Muscle of arm (tissue), 14 donors: ENCODE data around the gene LYPD5. TPM values are rescaled to one million over a fixed set of nuclear protein-coding genes. Genes with fewer than 3 reads are reported as not detected.
"Not testable (repeated sequence)": the region's sequence is repeated elsewhere in the genome, so short reads cannot be mapped to it uniquely, and the experiment has no call there.

Source experiments
- DNase-seq: peaks from one replicate; pipeline ENCODE4 v3.0.0-alpha.2; 2013
- long read RNA-seq, 11 donors: transcript quantifications; one replicate each; lab custom pipeline, GENCODE V29; 2026
- polyA plus RNA-seq, 12 donors: library from polyadenylated mRNA; unstranded; fragments of 120-200 nt; gene quantifications; one replicate each; pipeline ENCODE4 v1.2.1, GENCODE V29; 2013; ENCODE audit not compliant: insufficient read length in 12 of 12

The LYPD5 gene, protein sequence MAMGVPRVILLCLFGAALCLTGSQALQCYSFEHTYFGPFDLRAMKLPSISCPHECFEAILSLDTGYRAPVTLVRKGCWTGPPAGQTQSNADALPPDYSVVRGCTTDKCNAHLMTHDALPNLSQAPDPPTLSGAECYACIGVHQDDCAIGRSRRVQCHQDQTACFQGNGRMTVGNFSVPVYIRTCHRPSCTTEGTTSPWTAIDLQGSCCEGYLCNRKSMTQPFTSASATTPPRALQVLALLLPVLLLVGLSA
- polyA plus RNA-seq: 1 to 10 TPM in 2 of 12 donors, under 1 TPM in 8, not detected in 2; 0.34 to 1.6 (median 0.60) TPM
- long read RNA-seq, donor 1: 0 reads
- long read RNA-seq, donor 2: 0 reads
- long read RNA-seq, donor 3: 0 reads
- long read RNA-seq, donor 4: 0 reads
- long read RNA-seq, donor 5, partial matches to known transcripts: 0 of 1 reads
- long read RNA-seq, donor 5, other reads (novel, unspliced or antisense): 0 of 1 reads
- long read RNA-seq, donor 6, partial matches to known transcripts: 0 of 1 reads
- long read RNA-seq, donor 6, other reads (novel, unspliced or antisense): 0 of 1 reads
- long read RNA-seq, donor 7, partial matches to known transcripts: 0 of 2 reads
- long read RNA-seq, donor 7, other reads (novel, unspliced or antisense): 0 of 2 reads
- long read RNA-seq, donor 8: 0 reads
- long read RNA-seq, donor 9: 0 reads
- long read RNA-seq, donor 10, partial matches to known transcripts: 0 of 1 reads
- long read RNA-seq, donor 10, other reads (novel, unspliced or antisense): 0 of 1 reads
- long read RNA-seq, donor 11: 0 reads

DNA sequence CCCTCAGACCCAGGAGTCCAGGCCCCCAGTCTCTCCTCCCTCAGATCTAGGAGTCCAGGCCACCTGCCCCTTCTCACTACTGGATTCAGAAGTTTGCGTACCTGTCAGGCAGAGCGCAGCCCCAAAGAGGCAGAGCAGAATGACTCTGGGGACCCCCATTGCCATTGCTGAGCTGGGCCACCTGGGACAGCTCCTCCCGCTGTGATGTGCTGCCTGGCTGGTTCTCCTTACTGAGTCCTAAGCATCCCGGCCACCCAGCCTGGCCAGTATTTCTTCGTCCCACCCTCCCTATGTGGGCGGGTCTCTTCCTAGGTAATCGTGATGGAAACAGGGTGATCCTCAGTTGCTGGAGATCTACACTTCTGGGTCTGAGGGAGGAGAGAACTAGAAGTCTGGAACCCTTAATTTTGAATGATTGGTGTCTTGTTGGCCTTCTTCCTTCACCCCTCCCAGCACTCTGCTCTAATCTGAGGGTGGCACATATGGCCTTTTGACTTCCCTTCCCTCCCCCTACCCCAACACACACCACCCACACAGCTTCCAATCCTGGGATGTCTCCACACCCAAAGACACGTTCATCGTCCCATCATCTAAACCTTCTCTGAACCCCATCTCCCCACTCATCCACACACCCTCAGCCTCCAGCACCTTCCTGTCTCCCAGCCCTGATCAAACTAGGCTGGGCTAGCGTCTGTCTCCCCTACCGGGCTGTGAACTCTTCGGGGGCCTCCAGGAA lies at the start of gene LYPD5:
Gene LYPD5, minus strand, starts transcription at position 232 of the 736 bp plus-strand sequence. Its CDS starts 67 bp downstream, at position 165.
- no peak for DNase-seq

DNA sequence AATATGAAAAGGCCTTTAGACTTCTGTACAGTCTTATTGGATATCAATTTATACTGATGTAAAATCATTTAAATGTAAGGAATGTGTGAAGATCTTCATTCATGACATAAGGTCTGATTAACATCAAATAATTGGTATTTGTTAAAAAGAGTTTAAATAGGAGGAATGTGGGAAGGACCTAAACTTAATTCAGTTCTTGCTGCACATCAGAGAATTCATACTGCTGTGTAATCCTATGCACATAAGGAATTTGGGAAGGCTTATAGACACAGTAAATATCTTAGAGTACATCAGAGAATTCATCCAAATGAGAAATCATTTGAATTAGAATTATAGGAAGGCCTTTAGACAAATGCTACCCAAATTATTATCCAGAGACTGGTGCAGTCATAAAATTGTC lies 46.6 kb upstream of the LYPD5 start:
- no peak for DNase-seq

DNA sequence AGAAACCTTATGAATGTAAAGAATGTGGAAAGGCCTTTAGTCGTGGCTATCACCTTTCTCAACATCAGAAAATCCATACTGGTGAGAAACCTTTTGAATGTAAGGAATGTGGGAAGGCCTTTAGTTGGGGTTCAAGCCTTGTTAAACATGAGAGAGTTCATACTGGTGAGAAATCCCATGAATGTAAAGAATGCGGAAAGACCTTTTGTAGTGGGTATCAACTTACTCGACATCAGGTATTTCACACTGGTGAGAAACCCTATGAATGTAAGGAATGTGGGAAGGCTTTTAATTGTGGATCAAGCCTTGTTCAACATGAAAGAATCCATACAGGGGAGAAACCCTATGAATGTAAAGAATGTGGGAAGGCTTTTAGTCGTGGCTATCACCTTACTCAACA lies 45.6 kb upstream of the LYPD5 start:
- no peak for DNase-seq

DNA sequence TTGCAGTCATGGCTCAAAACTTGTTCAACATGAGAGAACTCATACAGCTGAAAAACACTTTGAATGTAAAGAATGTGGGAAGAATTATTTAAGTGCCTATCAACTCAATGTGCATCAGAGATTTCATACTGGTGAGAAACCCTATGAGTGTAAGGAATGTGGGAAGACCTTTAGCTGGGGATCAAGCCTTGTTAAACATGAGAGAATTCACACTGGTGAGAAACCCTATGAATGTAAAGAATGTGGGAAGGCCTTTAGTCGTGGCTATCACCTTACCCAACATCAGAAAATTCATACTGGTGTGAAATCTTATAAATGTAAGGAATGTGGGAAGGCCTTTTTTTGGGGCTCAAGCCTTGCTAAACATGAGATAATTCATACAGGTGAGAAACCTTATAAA lies 45.0 kb upstream of the LYPD5 start:
- DNase-seq: no peak

DNA sequence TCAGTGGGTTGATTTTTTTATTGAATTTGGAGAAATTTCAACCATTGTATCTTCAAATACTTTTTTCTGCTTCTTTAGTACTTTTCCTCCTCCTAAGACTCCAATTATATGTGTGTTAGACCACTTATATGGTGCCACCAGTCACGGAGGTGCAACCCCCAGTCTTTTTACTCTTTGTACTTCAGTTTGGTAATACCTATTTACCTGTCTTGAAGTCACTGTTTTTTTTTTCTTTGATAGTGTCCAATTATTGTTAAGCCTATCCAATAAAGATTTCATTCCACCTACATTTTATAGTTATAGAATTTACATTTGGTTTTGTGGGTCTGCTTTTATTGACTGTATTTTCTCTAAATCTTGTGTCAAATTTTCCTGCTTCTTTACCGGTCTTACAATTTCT lies 39.8 kb upstream of the LYPD5 start:
- DNase-seq: no peak

DNA sequence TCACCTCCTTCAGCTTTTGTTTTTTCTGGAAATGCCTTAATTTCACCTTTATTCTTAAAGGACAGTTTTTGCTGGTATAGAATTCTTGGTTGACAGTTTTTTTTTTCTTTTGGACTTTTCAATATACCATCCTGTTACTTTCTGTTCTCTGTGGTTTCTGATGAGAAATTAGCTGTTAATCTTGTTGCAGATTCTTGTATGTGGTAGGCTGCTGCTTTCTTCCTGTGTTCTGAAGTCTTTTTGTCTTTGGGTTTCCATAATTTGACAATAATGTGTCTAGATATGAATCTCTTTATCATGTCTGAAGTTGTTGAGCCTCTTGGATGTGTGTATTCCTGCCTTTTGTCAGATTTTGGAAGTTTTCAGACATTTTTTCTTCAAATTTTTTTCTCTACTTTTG lies 36.9 kb upstream of the LYPD5 start:
- no peak for DNase-seq

DNA sequence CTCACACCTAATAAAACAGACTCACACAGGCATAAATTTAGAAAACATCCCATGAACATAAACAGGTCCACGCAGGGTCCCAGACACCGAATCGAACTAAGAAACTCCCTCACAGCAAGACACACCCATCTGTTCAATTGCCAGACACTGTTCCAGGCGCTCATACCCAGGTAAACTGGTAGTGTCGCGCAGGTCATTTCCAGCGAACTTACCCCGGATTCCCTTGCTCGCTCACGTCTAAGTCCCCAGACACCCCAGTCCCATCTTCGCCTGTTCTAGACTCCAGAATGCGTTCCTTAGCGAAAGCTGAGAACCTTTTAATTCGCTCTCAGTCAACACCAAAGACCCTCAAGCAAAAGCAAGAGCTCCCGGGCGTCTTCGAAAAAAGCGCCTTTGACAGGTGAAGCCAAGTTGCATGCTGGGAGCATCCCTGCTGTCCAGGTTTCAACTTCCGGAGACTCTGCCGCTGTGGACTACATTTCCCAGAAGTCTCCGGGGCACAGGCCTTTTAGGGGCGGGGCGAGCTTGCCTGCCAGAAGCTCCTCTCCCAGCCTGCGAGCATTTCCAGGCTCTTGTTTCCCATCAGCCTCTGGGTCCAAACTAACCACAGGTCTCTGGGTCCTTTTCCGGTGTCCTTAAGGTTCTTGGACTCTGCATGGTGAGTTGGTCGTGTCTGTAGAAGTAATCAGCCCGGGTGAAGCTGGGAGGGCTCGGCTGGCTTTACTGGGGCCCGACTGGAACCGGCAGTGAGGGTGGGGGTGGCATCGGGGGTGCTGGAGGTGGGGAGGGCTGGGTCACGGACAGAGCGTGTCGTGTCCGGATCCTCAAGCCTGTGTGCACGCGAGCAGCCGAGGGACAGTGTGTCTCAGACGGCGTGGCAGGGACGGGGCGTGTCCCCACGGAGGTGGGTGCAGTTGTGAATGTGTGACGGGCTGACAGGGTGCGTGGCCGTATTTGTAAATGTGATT lies 24.8 kb upstream of the LYPD5 start, which contains the start of gene ZNF283:
Gene ZNF283, plus strand, starts transcription at position 535 of the 968 bp plus-strand sequence. CDS start 6,184 bp downstream, outside the sequence.
- DNase-seq: peak; percentile 87

DNA sequence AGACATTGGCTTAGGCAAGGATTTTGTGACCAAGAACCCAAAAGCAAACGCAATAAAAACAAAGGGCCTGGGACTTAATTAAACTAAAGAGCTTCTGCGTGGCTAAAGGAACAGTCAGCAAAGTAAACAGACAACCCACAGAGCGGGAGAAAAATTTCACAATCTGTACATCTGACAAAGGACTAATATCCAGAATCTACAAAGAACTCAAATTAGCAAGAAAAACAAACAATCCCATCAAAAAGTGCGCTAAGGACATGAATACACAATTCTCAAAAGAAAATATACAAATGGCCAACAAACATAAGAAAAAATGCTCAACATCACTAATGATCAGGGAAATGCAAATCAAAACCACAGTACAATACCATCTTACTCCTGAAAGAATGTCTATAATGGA lies 22.3 kb upstream of the LYPD5 start:
- DNase-seq: not testable (repeated sequence)

DNA sequence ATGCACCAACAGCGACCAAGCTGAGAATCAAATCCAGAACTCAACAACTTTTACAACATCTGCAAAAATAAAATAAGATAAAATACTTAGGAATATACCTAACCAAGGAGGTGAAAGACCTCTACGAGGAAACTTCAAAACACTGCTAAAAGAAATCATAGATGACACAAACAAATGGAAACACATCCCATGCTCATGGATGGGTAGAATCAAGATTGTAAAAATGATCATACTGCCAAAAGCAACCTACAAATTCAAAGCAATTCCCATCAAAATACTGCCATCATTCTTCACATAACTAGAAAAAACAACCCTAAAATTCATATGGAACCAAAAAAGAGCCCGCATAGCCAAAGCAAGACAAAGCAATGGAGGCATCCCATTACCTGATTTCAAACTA lies 21.6 kb upstream of the LYPD5 start:
- DNase-seq: not testable (repeated sequence)

DNA sequence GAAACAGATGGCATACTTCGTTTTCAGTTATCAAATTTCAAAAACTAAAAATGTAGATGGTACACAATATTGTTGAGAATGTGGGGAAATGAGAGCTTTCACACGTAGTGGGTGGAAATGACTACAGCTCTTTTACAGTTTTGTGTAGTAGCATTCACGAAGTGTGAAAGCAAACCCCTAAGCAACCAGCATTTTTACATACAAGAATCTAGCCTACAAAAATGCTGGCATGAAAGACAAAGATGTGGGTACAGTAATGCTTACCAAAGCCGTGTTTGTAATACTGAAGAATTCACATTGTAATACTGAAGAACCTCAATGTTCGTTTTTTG lies 18.6 kb upstream of the LYPD5 start:
- no peak for DNase-seq

DNA sequence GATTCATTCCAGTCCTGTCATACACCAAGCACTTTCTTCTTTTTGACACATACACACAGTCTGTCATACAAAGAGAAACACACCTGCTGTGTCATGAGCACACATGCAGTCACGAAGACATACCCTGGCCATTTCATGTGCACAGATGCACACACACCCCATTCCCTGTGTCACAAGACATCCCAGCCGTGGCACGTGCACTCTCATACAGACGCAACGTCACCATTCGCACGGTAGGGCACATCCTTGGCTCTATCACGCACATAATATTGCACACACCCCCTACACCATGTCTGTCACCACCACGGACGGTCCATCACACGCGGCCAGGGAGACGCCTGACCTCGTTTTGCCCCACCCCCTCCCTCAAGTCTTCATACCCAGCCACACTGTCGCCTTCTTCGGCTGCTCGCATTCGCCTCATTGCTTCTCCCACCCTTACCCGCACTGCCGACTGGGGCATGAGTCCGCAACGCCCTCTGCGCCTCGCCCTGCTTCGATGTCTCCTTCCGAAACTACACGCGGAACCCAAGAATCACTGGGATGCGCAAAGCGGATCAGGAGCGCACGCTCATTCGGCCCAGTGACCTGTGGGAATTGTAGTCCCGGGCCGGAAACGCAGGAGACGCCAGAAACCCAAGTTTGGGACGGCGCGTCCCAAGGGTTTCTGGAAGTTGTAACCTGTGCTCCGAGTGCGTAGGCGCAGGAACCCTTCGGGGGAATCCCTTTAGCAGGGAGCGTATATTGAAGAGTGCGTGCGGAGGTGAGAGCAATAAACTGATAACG lies 18.0 kb upstream of the LYPD5 start:
- DNase-seq: no peak

DNA sequence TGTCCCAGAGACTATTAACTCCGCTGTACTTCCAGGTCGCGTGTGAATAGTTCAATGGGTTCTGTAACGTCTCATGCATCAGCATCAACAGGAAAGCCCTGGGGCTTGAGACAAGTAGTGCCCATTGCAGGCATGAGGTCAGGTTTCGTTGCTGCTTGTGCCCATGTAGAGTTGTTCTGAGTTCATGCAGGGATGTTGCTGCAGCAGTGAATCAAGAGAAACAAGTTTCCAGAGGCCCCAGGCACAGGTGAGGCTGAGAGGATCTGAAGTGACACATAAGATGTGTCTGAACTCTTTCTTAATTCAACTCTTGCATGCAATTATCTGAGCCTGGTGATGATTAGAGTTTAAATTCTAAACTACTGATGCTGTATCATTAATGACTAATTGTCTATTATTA lies 16.3 kb upstream of the LYPD5 start:
- no peak for DNase-seq

DNA sequence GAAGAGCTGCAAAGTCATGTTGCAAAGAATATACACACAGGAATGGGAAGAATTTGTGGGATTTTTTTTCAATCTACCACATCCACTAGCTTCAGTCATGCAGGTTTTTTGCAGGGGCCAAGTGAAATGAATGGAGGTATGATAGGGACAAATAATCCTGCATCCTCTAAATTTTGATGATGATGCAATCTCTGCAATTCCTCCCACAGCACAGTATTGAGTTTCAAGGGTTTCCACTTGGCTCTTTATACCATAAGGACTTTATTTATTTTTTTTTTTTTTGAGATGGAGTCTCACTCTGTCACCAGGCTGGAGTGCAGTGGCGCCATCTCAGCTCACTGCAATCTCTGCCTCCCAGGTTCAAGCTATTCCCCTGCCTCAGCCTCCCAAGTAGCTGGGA lies 15.2 kb upstream of the LYPD5 start:
- not testable (repeated sequence) for DNase-seq

DNA sequence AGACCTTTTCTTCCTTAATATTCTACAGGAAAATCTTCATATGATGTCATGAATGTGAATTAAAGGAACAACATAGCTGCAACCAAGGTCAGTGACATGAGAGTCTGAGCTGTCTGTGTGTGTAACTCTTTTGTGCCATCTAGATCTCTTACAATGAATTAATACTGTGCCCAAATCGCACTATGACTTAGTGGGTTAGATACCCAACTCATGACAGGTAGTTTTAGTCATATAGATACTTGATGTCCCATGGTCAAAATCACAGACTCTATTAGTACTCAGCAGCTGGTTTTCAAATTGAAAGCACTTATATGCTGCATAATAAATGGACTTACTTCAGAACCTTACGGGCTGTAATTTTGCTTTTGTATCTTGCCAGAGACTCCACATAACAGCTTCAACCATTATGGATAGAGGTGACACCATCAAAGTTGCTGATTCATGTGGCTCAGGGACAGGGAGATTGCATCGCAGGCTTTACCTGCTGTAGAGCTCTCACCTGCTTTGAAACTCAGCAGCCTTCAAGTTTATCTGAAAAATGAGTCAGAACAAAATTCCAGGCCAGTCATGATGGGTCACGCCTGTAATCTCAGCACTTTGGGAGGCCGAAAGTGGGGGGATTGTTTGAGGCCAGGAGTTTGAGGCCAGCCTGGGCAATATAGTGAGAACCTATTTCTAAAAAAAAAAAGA lies 12.6 kb upstream of the LYPD5 start:
- DNase-seq: no peak

DNA sequence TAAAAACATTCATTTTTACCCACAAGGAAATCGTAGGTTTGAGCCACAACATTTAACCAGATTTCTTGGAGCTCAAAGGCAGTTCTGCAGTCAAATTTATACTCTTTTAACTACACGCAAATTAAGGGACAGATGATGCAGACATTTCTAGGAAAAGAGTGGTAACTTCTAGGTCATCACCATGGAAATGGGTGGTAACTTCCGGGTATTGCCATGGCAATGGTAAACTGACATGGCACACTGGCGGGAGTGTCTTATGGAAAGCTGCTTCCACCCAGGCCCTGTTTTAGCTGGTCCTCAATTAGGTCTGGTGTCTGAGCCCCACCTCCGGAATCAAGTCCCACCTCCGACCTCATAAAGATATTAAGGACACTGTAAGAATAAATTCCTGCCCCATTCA lies 10.4 kb upstream of the LYPD5 start:
- DNase-seq: no peak

DNA sequence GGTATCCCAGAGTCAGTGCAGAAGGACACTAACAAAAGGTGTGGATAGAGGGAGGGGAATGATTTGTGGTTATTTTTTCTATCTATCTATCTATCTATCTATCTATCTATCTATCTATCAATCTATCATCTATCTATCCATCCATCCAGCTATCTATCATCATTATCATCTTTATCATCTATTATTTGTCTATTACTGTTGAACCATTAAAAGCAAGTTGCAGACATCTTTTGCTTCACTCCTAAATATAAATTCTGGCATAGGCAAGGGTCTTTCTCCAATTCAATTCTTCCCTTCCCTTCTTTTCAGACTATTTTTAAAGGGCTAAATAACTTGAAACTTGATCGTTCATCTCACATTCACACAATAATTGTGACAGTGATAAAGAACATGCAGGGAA lies 10.0 kb upstream of the LYPD5 start:
- DNase-seq: no peak

DNA sequence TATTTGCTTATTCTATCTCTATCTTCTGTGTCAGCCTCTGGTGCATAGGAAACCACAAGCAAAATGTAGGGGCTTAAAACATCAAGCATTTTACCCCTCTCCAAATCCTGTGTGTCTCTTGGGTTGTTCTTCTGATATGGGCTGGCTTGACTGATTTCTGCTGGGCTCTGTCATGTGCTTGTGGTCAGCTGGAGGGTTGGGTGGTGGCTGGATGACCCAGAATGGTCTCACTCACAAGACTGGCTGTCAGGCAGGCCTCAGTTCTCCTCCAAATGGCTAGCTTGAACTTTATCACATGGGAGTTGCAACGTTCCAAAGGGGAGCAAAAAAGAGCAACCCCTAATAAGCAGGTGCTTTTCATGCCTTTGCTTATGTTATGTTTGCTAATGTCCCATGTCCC lies 9.6 kb upstream of the LYPD5 start:
- no peak for DNase-seq

DNA sequence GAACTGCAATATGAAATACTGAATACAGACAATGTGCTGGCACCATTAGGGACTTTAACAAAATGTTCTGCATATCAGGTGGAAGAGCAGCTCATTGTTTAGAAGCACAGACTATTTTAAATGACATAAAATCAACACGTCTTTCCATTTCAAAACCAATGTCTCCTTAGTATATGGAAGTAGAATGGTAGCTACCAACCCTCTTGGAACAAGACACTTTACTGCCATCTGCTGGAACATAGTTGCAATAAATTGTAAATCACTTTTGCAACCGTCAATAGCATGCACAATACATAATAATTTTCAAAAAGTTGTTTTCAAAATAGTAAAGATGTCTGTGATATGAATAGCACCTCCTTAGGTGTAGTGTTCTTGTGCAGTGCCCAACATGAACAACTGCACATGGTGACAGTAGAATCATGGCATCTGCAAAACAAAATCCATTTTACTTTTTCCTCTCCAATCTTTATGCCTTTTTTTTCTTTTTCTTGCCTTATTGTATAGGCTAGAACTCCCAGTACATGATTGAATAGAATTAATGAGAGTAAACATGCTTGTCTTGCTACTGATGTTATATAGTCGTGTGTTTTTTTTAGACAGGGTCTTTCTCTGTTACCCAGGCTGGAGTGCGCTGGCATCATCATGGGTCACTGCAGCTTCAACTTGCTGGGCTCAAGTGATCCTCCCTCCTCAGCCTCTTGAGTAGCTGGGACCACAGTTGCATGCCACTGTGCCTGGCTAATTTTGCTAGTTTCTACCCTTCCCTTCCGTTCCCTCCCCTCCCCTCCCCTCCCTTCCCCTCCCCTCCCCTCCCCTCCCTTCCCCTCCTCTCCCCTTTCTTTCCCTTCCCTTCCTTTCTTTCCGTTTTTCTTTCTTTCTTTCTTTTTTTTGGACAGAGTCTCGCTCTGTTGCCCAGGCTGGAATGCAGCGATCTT lies 7.8 kb upstream of the LYPD5 start:
- DNase-seq: peak; percentile 30

DNA sequence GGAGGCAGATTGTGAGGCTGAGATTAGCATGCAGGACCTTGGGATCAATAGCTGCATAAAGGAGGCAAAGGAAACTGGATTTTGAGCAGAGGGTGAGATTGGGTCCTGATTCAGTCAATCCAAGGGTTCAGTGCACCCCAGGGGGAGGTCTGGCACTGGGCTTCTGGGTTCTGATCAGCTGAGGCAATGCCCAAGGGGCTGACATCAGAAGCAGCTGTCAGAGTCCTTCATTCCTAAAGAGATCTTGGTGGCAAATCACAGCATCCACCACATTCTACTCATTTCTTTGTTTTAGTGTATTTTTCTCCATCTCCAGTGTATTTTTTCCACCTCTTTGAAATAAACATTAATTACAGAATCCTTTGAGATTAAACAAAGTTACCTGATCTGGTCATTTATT lies 5.4 kb upstream of the LYPD5 start:
- no peak for DNase-seq
